Measurements from ENCODE around the gene FBXO44.

The FBXO44 gene

DNA sequence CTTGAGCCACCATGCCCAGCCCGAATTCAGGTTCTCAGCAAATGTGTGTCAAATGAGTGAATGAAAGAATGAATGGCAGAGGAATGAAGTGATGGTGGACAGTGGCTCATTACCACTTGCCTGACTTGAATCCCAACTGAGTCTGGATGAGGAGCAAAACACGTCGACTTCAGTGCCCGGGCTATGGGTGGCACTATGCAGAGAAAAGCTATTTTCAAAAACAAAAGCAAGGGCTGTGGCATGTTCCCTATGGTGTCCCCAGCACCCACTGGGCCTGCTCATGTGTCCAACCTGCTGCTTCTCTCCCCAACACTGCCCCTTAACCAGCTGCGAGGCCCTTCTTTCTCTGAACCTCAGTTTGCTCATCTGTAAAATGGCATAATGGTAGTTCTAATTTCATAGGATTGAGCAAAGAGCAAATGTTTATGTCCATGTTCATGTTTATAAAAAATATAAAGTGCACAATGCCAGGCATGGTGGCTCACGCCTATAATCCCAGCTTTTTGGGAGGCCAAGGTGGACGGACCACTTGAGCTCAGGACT lies 30.6 kb downstream of the FBXO44 start:
- TF ChIP-seq TAF1 (IDR thresholded peaks at IDR 0.05; ENCODE audit: low read depth) (no peak), RAD21 (IDR thresholded peaks at IDR 0.05; ENCODE audit: low read depth) (no peak)

DNA sequence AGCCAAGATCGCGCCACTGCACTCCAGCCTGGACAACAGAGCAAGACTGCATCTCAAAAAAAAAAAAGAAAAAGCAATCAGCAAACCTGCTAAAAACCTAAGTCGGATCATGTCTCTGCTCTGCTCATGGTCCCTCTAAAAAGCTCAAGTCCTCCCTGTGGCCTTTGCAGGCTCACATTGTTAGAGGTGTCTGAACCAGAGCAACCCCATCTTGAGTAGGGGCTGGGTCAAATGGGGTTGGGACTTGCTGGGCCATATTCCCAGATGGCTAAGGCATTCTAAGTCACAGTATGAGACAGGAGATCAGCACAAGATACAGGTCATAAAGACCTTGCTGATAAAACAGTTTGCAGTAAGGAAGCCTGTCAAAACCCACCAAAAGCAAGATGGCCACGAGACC lies 33.8 kb downstream of the FBXO44 start:
- TF ChIP-seq CREB1 (IDR thresholded peaks at IDR 0.05; ENCODE audit: low read depth) (no peak), NFIC (IDR thresholded peaks at IDR 0.05) (no peak)

DNA sequence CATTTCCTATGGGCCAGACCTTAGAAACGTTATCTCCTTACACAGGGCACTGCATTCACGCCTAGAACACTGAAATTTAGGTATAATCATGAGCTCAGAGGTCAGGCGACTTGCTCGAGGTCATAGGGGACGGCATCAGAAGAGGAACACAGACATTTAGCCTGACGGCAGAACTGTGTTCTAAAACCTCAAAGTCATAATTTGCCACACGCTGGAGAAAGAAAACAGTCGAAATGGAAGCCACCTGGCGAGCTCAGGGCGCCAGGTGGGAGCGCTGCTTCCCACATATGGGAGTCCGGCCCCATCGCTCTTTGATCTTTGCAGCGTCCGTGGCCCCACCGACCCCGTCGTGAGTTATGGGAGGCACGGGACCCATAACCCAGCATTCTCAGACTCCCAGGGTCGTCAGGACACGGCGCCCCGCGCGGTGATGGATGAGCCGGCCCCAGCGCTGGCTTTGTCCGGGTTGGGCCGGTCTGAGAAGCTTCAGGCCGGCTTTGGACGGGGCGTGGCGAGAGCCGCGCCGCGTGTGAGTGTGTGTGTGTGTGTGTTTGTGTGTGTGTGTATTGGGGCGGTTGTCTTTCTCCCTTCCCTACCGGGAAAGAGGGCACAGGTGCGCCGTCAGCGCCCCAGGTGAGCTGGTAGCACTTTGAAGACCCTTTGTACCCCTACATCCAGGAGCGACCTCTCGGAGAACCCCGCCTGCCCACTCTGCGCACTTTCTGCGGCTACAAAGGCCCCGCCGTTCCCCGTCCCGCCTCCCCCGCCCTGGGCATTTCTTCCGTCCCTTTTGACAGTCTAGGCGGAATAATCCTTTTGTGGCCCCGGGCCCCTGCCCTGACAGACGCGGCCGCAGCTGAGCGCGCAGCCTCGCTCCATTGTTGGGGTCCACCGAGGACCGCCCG lies 36.0 kb downstream of the FBXO44 start:
- TF ChIP-seq USF1 (IDR thresholded peaks at IDR 0.05): no peak

DNA sequence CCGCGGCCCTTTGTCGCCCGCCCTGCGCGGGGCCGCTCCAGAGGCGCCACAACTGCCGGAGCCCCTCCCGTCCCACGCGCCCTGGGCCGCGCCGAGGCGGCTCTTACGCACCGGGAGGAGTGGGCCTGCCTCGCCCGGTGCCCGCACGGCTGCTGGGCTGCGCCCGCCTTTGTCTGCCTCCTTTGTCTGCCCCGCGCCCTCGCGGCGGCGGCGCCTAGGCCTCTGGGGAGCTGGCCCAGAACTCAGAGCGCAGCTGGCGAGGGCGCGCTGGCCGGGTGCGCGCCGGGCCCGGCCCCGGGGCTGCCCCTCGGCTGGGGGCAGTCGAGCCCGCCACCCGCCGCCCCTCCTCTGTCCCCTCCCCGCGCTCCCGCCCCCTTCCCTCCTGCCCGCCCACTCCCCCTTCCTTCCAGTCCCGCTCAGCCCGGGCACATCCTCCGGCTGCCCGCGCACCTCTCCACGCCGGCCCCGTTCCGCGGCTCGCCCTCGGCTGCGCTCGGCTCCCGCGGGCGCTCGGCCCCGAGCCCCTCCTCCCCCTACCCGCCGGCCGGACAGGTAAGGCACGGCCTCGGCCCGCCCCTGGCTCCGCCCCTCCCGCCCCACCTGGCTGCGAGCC lies 36.7 kb downstream of the FBXO44 start, which contains the start of gene DRAXIN:
Gene DRAXIN (plus strand): TSS at position 409 of the 613 bp plus-strand sequence. CDS start 14,549 bp downstream, outside the sequence.
- TF ChIP-seq CREB1 (IDR thresholded peaks at IDR 0.05; ENCODE audit: low read depth): no peak

GRCh38 chr1:11691928-11692711 lies 37.4 kb downstream of the FBXO44 start:
- no peak for TF ChIP-seq YY1 (IDR thresholded peaks at IDR 0.05; ENCODE audit: low read depth)
- peak; percentile 66; the same call in 1 of the 2 replicates for TF ChIP-seq ZBTB7A (IDR thresholded peaks at IDR 0.05; ENCODE audit: low read depth)
- peak; percentile 47; the same call in 1 of the 2 replicates for TF ChIP-seq NFIC (IDR thresholded peaks at IDR 0.05)
- TF ChIP-seq, protein P1, sequence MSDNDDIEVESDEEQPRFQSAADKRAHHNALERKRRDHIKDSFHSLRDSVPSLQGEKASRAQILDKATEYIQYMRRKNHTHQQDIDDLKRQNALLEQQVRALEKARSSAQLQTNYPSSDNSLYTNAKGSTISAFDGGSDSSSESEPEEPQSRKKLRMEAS (IDR thresholded peaks at IDR 0.05): no peak

GRCh38 chr1:11693024-11693590 lies 38.4 kb downstream of the FBXO44 start:
- TF ChIP-seq NFIC (IDR thresholded peaks at IDR 0.05): peak; percentile 42
- TF ChIP-seq RAD21 (IDR thresholded peaks at IDR 0.05; ENCODE audit: low read depth): no peak
- TF ChIP-seq ZBTB7A (IDR thresholded peaks at IDR 0.05; ENCODE audit: low read depth): no peak
- TF ChIP-seq EP300 (IDR thresholded peaks at IDR 0.05; ENCODE audit: borderline replicate concordance): no peak

GRCh38 chr1:11693917-11694316 lies 39.2 kb downstream of the FBXO44 start:
- TF ChIP-seq EGR1 (IDR thresholded peaks at IDR 0.05) (no peak), NFIC (IDR thresholded peaks at IDR 0.05) (no peak)

- no peak for TF ChIP-seq EP300 (IDR thresholded peaks at IDR 0.05; ENCODE audit: borderline replicate concordance)
Observed at GRCh38 chr1:11695861-11696260, 41.2 kb downstream of the FBXO44 start.

DNA sequence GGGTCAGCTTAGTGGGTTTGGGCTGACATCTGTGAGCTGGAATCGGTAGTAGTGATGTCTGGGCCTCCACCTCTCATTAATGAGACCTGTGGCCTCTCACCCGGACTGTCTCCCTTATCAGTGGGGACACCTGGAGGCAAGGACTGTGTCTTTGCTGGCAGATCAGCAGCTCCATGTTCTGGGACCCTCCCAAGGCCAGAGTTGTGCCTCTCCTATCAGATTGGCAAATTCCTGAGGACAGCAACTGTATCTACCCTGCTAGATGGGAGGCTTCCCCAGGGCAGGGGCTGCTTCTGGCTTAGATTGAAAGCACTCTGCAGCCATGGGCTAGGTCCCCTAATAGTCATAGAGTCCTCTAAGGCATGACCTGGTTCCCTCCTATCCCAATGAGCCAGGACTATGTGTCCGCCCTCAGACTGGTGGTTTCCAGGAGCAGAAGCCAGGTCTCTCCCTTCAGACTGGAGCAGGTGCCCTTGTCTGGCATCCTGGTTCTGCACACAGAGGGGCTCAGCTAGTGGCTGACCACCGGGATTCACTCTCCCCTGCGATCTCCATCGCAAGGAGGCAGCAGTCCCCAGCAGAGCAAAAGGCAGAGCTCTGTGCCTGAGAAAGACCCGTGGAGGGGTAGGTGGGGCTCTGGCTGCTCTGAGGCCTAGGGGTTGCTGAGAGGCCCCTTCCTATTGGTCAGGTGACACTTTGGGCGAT lies 42.7 kb downstream of the FBXO44 start:
- TF ChIP-seq, protein P1 (IDR thresholded peaks at IDR 0.05): no peak
- no peak for TF ChIP-seq TAF1 (IDR thresholded peaks at IDR 0.05; ENCODE audit: low read depth)

DNA sequence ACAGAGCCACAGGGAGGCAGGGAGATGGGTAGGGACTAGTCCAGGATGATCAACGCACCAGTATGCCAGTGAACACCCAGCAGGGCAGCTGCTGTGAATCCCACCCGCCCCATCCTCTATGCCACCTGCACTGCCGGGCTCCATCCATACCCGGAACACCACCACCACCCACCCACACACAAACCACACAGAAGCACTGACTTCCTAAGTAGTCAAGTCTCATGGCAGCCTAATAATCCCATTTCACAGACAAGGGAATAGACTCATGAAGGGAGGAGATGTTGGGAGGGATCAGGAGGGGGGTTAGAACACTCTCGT lies 43.2 kb downstream of the FBXO44 start:
- TF ChIP-seq YY1 (IDR thresholded peaks at IDR 0.05; ENCODE audit: low read depth): no peak
- TF ChIP-seq ZBTB7A (IDR thresholded peaks at IDR 0.05; ENCODE audit: low read depth): no peak
- TF ChIP-seq USF1 (IDR thresholded peaks at IDR 0.05): no peak
- TF ChIP-seq TCF12 (IDR thresholded peaks at IDR 0.05; ENCODE audit: low read depth): no peak
- no peak for TF ChIP-seq TEAD4 (IDR thresholded peaks at IDR 0.05)
- no peak for TF ChIP-seq TAF1 (IDR thresholded peaks at IDR 0.05; ENCODE audit: low read depth)
- TF ChIP-seq EP300 (IDR thresholded peaks at IDR 0.05; ENCODE audit: borderline replicate concordance): no peak
- TF ChIP-seq CEBPB (IDR thresholded peaks at IDR 0.05): no peak
- TF ChIP-seq NFIC (IDR thresholded peaks at IDR 0.05): no peak
- TF ChIP-seq, protein P1 (IDR thresholded peaks at IDR 0.05): no peak
